ENCODE measurements around the gene AKR1B15. TPM values are rescaled to one million over a fixed set of nuclear protein-coding genes. Genes with fewer than 3 reads are reported as not detected.

AKR1B15 gene
- total and polyA plus RNA-seq, 2 of the 4 experiments (the other 2 are of a cell fraction) = not detected

DNA sequence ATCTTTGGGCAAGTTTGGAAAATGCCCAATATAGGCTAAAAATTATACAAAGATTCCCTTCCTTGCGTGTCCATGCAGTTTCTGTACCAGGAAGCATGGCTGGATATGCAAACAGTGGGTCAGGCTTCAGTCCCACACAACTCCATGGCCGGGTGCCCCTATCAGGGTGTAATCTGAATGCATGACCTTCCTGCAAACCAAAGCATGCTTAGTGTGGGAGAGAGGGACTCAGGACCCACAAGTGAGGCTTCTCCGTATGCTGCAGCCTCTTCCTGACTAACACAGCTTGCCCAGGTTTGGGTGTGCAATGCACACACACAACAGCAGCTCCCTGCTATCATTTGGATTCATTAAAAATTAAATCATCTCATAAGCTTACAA, 13.0 kb upstream of the AKR1B15 start:
- ATAC-seq (ENCODE audit: low read depth) (no peak), DNase-seq (no peak)
- Histone ChIP-seq H2AK5ac (ENCODE audit: low read depth, low read length) (no peak overlapping the region), H4K5ac (ENCODE audit: low read depth, low read length) (no peak overlapping the region), H3K4me1 (ENCODE audit: control insufficient read depth, insufficient read depth, low read length) (peaks cover 5% of the 10 kb centered on the region), H3K4me2 (ENCODE audit: low read depth, low read length) (no peak overlapping the region), H3K9ac (ENCODE audit: low read depth, low read length) (no peak overlapping the region), H2BK20ac (ENCODE audit: low read depth, low read length) (no peak overlapping the region), H3K27me3 (ENCODE audit: control insufficient read depth, insufficient read depth, low read length) (peaks cover 22% of the 10 kb centered on the region), H3K79me1 (ENCODE audit: low read depth in 1 of 2, low read length in 2 of 2) (no peaks in the 10 kb centered on the region), H3K9me3 (ENCODE audit: control insufficient read depth, insufficient read depth, low read length) (no peaks in the 10 kb centered on the region), H3K4ac (ENCODE audit: low read depth, low read length) (no peak overlapping the region), H2AK9ac (replicated peaks; ENCODE audit: low read depth, low read length, poor library complexity) (no peak overlapping the region), H3K23ac (ENCODE audit: low read depth, low read length) (no peak overlapping the region), H4K8ac (ENCODE audit: low read depth in 2 of 2, low read length in 2 of 2) (no peak overlapping the region), H2BK15ac (ENCODE audit: low read depth, low read length) (no peak overlapping the region), H3K4me3 (ENCODE audit: insufficient read depth, low read depth, low read length) (no peak overlapping the region), H4K91ac (ENCODE audit: insufficient read depth, low read depth, low read length) (no peak overlapping the region), H2AFZ (replicated peaks; ENCODE audit: low read length, poor library complexity) (no peak overlapping the region), H3K14ac (replicated peaks; ENCODE audit: low read depth, low read length) (no peak overlapping the region), H2BK5ac (ENCODE audit: low read depth, low read length, poor library complexity, severe bottlenecking) (no peak overlapping the region), H2BK120ac (ENCODE audit: low read depth, low read length) (no peak overlapping the region), H3K56ac (ENCODE audit: extremely low read depth, insufficient read depth, low read length) (no peak overlapping the region), H3K36me3 (ENCODE audit: control insufficient read depth, insufficient read depth, low read length) (no peaks in the 10 kb centered on the region), H3K9me1 (ENCODE audit: insufficient read depth, low read length) (no peaks in the 10 kb centered on the region), H4K20me1 (ENCODE audit: insufficient read depth, low read length) (no peaks in the 10 kb centered on the region), H3K18ac (ENCODE audit: low read depth, low read length) (no peak overlapping the region), H3K27ac (ENCODE audit: insufficient read depth, low read length) (no peak overlapping the region)
- dilution Hi-C loops (cut with HindIII; ENCODE audit: low sequenced_read_pairs, unreplicated experiment) (no loop called here), in situ Hi-C loops (cut with MboI; ENCODE audit: low sequenced_read_pairs) (no loop called here), intact Hi-C loops (cut with micrococcal nuclease) (no loop called here)
- ChIA-PET POLR2A (ENCODE audit: unreplicated experiment) (no interaction called here), CTCF (interaction anchor here (0.8 kb wide), 1 partner anchor 79 kb away, joined by 4 read pairs; no protein-coding TSS in a partner anchor)
- TF ChIP-seq NFE2L2 (IDR thresholded peaks at IDR 0.05; ENCODE audit: low read depth, low read length) = no peak
- TF ChIP-seq SMC3 (IDR thresholded peaks at IDR 0.05; ENCODE audit: low read depth, low read length) = no peak
- TF ChIP-seq RAD21 (IDR thresholded peaks at IDR 0.05; ENCODE audit: low read length) = no peak
- no peak for TF ChIP-seq CEBPB (IDR thresholded peaks at IDR 0.05; ENCODE audit: low read depth, low read length)
- TF ChIP-seq POLR2A (IDR thresholded peaks at IDR 0.05; ENCODE audit: low read depth, low read length) = no peak
- TF ChIP-seq, protein P1, sequence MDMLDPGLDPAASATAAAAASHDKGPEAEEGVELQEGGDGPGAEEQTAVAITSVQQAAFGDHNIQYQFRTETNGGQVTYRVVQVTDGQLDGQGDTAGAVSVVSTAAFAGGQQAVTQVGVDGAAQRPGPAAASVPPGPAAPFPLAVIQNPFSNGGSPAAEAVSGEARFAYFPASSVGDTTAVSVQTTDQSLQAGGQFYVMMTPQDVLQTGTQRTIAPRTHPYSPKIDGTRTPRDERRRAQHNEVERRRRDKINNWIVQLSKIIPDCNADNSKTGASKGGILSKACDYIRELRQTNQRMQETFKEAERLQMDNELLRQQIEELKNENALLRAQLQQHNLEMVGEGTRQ (IDR thresholded peaks at IDR 0.05; ENCODE audit: low read depth, low read length) = no peak
- TF ChIP-seq, protein P2, sequence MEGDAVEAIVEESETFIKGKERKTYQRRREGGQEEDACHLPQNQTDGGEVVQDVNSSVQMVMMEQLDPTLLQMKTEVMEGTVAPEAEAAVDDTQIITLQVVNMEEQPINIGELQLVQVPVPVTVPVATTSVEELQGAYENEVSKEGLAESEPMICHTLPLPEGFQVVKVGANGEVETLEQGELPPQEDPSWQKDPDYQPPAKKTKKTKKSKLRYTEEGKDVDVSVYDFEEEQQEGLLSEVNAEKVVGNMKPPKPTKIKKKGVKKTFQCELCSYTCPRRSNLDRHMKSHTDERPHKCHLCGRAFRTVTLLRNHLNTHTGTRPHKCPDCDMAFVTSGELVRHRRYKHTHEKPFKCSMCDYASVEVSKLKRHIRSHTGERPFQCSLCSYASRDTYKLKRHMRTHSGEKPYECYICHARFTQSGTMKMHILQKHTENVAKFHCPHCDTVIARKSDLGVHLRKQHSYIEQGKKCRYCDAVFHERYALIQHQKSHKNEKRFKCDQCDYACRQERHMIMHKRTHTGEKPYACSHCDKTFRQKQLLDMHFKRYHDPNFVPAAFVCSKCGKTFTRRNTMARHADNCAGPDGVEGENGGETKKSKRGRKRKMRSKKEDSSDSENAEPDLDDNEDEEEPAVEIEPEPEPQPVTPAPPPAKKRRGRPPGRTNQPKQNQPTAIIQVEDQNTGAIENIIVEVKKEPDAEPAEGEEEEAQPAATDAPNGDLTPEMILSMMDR (conservative IDR thresholded peaks at IDR 0.05; ENCODE audit: low read depth, low read length) = no peak
- TF ChIP-seq MXI1 (IDR thresholded peaks at IDR 0.05; ENCODE audit: borderline replicate concordance, low read depth, low read length) = no peak
- no peak for TF ChIP-seq RCOR1 (IDR thresholded peaks at IDR 0.05; ENCODE audit: insufficient replicate concordance, low read length)
- TF ChIP-seq, protein P3, sequence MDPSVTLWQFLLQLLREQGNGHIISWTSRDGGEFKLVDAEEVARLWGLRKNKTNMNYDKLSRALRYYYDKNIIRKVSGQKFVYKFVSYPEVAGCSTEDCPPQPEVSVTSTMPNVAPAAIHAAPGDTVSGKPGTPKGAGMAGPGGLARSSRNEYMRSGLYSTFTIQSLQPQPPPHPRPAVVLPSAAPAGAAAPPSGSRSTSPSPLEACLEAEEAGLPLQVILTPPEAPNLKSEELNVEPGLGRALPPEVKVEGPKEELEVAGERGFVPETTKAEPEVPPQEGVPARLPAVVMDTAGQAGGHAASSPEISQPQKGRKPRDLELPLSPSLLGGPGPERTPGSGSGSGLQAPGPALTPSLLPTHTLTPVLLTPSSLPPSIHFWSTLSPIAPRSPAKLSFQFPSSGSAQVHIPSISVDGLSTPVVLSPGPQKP (IDR thresholded peaks at IDR 0.05; ENCODE audit: borderline replicate concordance, low read depth, low read length) = no peak
- no TSS peak for BruUV-seq (replicated peaks)
- 86% methylated on average over 1 of the region's 3 CpGs; no CpG with 5 or more reads in 1 of the 2 experiments for WGBS, 2 experiments (ENCODE audit: extremely low coverage in 2 of 2, insufficient read length in 1 of 2)
